GM12864 (cell line): ENCODE measurements around the gene HCN4.

ENCODE experiments used
- DNase-seq: peaks from one replicate; pipeline ENCODE4 v3.0.0-alpha.2; 2011; ENCODE audit warnings: low read depth
- H3K4me3 ChIP-seq: 2 replicates; pipeline ENCODE4 v1.5.1; 2011; ENCODE audit warnings: mild to moderate bottlenecking, low read depth, low read length, control low read depth
- TF ChIP-seq, protein P1 (sequence below): IDR thresholded peaks from 2 replicates; pipeline ENCODE4 v1.5.1; 2011; ENCODE audit warnings: low read depth, mild to moderate bottlenecking, moderate library complexity, low read length, control low read depth, inconsistent platforms; ENCODE audit errors: missing control alignments

The HCN4 gene

DNA sequence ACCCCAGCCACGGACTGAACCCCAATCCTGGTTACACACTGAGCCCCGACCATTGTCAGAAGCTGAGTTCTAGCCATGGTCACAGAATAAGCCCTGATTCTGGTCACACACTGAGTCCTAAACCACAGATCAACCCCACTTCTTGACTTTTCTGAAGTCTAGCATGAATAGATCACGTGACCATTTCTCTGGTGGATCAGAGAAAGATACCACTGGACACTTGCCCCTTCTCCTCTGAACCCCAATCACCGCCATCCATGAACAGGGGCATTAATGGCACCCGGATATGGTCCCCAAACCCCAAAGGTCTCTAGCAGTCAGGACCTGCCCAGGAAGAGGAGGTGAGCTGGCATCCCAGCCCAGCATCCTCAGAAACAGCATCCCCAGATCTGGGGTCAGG, 9.1 kb downstream of the HCN4 start:
- TF ChIP-seq, protein P1, sequence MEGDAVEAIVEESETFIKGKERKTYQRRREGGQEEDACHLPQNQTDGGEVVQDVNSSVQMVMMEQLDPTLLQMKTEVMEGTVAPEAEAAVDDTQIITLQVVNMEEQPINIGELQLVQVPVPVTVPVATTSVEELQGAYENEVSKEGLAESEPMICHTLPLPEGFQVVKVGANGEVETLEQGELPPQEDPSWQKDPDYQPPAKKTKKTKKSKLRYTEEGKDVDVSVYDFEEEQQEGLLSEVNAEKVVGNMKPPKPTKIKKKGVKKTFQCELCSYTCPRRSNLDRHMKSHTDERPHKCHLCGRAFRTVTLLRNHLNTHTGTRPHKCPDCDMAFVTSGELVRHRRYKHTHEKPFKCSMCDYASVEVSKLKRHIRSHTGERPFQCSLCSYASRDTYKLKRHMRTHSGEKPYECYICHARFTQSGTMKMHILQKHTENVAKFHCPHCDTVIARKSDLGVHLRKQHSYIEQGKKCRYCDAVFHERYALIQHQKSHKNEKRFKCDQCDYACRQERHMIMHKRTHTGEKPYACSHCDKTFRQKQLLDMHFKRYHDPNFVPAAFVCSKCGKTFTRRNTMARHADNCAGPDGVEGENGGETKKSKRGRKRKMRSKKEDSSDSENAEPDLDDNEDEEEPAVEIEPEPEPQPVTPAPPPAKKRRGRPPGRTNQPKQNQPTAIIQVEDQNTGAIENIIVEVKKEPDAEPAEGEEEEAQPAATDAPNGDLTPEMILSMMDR, result no peak
- DNase-seq, result no peak
- no peak overlapping the region for H3K4me3 ChIP-seq

DNA sequence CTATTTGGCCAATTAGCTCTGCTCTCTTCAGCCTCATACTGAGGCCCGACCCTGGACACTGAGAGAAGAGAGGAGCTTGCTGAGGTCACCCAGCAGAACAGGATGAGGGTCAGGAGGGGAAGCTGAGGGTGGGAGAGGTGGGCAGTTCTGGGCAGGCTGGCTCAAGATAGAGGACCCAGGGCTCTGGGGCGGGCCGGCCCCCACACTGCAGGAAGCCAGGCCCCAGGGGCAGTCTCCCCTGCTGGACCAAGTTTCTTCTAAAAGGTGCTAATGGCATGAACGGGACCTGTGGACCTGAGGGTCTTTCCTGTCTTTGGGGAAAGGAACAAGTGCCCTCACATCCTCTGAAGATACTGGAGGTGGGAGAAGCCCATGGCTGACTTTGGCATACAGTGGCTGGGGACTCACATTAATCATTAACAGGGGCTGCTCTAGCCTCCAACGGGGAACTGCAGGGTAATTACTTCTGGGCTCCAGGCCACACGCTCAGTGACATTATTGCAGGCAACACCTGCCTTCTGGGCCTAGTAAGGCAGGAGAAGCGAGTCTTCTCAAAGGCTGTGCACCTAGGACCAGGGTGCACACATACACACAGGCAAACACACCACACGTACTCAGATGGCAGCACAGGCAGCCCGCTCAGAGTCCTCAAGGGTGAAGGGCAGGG, 10.6 kb downstream of the HCN4 start:
- no peak overlapping the region for H3K4me3 ChIP-seq
- TF ChIP-seq, protein P1, result no peak
- no peak for DNase-seq

DNA sequence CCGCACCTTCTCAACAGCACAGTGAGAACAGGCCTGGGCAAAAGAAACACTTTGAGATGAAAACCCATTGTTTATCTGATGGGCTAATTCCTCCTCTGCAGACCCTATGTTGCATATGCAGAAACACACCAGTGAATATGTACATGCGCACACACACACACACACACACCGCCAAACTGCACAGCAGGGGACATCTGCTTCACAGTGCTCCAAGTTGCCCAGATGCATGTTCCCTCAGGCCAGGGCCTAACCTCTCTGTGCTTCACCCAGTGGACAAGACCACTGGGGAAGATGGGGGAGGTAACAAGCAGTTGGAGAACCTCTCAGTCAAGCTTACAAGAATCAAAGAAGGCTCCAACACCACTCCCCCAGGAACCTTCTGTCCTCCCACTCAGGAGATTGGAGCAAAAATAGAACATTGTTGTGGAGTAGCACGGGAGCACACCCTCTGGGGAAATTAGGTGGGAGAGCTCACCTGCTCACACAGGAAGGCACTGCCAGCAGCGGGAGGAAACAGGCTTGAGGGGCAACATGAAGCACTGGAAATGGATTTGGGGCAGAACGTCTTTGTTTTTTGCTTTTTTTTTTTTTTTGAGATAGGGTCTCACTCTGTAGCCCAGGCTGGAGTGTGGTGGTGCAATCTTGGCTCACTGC, 13.0 kb downstream of the HCN4 start:
- no peak overlapping the region for H3K4me3 ChIP-seq
- TF ChIP-seq, protein P1, result no peak
- DNase-seq, result no peak

DNA sequence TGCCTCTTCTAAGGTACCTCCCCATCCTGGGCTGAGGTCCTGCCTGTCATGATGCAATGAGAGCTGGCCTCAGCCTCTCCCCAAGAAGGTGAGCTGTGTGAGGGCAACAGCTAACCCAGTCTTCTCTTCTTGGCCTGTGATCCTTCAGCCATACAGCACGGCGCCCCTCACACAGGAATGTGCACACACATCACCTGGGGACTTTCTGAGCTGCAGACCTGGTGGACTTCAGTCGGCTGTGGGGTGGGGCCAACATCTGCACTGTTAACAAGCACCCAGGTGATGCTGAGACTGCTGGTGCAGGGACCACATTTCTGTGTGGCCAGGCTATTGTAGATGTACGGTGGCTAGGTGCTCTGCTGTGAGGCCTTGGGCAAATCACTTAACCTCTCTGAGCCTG, 14.5 kb downstream of the HCN4 start:
- no peak overlapping the region for H3K4me3 ChIP-seq
- TF ChIP-seq, protein P1, result no peak
- DNase-seq, result no peak

DNA sequence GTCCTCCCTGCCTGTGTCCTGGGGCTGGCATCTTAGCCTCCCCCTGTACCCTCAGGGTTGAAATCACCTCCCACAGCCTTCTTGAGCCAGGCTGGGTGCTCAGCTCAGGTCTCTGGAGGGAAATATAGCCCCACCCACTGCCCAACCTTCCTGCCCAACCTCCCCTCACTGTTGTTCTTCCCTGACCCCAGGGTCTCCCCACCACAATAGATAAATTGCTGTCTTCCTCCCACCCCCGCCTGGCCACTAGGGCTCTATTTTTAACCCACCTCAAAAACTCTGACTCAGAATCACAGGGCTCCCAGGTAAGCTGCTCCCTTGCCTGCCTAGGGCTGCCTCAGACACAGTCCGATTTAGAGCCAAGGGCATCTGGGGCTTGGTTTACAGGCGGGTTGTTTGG, 15.0 kb downstream of the HCN4 start:
- TF ChIP-seq, protein P1, result no peak
- DNase-seq, result no peak
- no peak overlapping the region for H3K4me3 ChIP-seq

DNA sequence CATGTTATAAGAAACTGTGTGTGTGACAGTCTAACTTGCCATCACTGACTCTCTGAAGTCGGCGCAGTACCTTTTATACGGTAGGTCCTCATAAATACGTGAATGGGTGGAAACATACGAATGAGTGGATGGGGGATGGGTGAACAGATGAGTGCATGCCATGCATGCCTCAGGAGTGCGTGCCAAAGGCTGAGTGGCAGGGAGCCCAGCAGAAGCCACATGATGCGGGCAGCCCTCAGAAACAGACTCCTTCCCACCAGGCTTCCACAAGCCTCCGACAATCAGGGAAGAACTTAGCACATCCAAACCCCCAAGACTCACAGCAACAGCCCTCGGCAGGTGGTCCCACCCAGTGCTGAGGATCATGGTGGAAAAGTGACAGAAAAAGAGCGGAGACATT, 16.7 kb downstream of the HCN4 start:
- no peak for DNase-seq
- TF ChIP-seq, protein P1, result no peak
- H3K4me3 ChIP-seq, result no peak overlapping the region

DNA sequence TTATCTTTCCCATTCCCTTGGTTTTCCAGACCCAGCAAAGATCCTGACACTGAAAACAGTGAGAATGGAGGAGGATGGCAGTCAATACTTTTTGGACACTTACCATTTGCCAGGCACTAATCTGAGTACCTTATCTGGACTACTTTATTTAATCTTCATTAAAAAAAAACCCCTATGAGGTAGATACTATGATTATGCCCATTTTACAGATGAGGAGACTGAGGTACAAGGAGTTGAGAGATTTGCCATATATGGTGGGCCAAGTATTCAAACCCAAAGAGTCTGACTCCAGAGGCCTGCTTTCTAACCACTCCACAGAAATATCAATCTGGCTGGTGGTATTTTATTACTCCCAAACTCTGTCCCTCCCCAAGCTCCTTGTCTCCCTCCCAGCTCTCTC, 19.6 kb downstream of the HCN4 start:
- H3K4me3 ChIP-seq, result no peak overlapping the region
- no peak for DNase-seq
- TF ChIP-seq, protein P1, result no peak
